ENCODE measurements around the gene WWC2.

Gene WWC2

GRCh38 chr4:183110244-183110643 lies 11.2 kb downstream of the WWC2 start:
- TF ChIP-seq CEBPB (IDR thresholded peaks at IDR 0.05) (no peak), REST (IDR thresholded peaks at IDR 0.05; ENCODE audit: low read depth) (no peak), RAD21 (IDR thresholded peaks at IDR 0.05; ENCODE audit: low read depth) (no peak), EP300 (IDR thresholded peaks at IDR 0.05; ENCODE audit: borderline replicate concordance) (no peak)

- TF ChIP-seq EGR1 (IDR thresholded peaks at IDR 0.05), result no peak
- TF ChIP-seq CREB1 (IDR thresholded peaks at IDR 0.05; ENCODE audit: low read depth), result no peak
- TF ChIP-seq ZBTB7A (IDR thresholded peaks at IDR 0.05; ENCODE audit: low read depth), result no peak
- no peak for TF ChIP-seq TEAD4 (IDR thresholded peaks at IDR 0.05)
- no peak for TF ChIP-seq TCF12 (IDR thresholded peaks at IDR 0.05; ENCODE audit: low read depth)
- TF ChIP-seq, protein P1, sequence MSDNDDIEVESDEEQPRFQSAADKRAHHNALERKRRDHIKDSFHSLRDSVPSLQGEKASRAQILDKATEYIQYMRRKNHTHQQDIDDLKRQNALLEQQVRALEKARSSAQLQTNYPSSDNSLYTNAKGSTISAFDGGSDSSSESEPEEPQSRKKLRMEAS (IDR thresholded peaks at IDR 0.05), result no peak
- TF ChIP-seq EP300 (IDR thresholded peaks at IDR 0.05; ENCODE audit: borderline replicate concordance), result no peak
- no peak for TF ChIP-seq REST (IDR thresholded peaks at IDR 0.05; ENCODE audit: low read depth)
- TF ChIP-seq TAF1 (IDR thresholded peaks at IDR 0.05; ENCODE audit: low read depth), result no peak
- no peak for TF ChIP-seq FOXM1 (IDR thresholded peaks at IDR 0.05; ENCODE audit: borderline replicate concordance, low read depth)
- no peak for TF ChIP-seq USF1 (IDR thresholded peaks at IDR 0.05)
- no peak for TF ChIP-seq CEBPB (IDR thresholded peaks at IDR 0.05)
- TF ChIP-seq RAD21 (IDR thresholded peaks at IDR 0.05; ENCODE audit: low read depth), result no peak
- no peak for TF ChIP-seq NFIC (IDR thresholded peaks at IDR 0.05)
- no peak for TF ChIP-seq YY1 (IDR thresholded peaks at IDR 0.05; ENCODE audit: low read depth)
These were observed 12.4 kb downstream of the WWC2 start for GRCh38 chr4:183111452-183111885.

GRCh38 chr4:183118141-183118540 lies 19.1 kb downstream of the WWC2 start:
- TF ChIP-seq TAF1 (IDR thresholded peaks at IDR 0.05; ENCODE audit: low read depth), result no peak
- no peak for TF ChIP-seq RAD21 (IDR thresholded peaks at IDR 0.05; ENCODE audit: low read depth)
- no peak for TF ChIP-seq TCF12 (IDR thresholded peaks at IDR 0.05; ENCODE audit: low read depth)
- no peak for TF ChIP-seq USF1 (IDR thresholded peaks at IDR 0.05)

- no peak for TF ChIP-seq TAF1 (IDR thresholded peaks at IDR 0.05; ENCODE audit: low read depth)
- 0 out of 2 replicates have a peak, but pooled peaks have one; percentile 49 for TF ChIP-seq TCF12 (IDR thresholded peaks at IDR 0.05; ENCODE audit: low read depth)
- TF ChIP-seq ZBTB7A (IDR thresholded peaks at IDR 0.05; ENCODE audit: low read depth), result no peak
- no peak for TF ChIP-seq YY1 (IDR thresholded peaks at IDR 0.05; ENCODE audit: low read depth)
- TF ChIP-seq USF1 (IDR thresholded peaks at IDR 0.05), result no peak
- TF ChIP-seq, protein P1 (IDR thresholded peaks at IDR 0.05), result 0 out of 2 replicates have a peak, but pooled peaks have one; percentile 29
- TF ChIP-seq RAD21 (IDR thresholded peaks at IDR 0.05; ENCODE audit: low read depth), result peak; percentile 17; the same call in 1 of the 2 replicates
- peak; percentile 60; the same call in 1 of the 2 replicates for TF ChIP-seq EP300 (IDR thresholded peaks at IDR 0.05; ENCODE audit: borderline replicate concordance)
- no peak for TF ChIP-seq CREB1 (IDR thresholded peaks at IDR 0.05; ENCODE audit: low read depth)
- peak; percentile 69 for TF ChIP-seq NFIC (IDR thresholded peaks at IDR 0.05)
- peak; percentile 59; the same call in 1 of the 2 replicates for TF ChIP-seq FOXM1 (IDR thresholded peaks at IDR 0.05; ENCODE audit: borderline replicate concordance, low read depth)
- TF ChIP-seq EGR1 (IDR thresholded peaks at IDR 0.05), result no peak
- TF ChIP-seq TEAD4 (IDR thresholded peaks at IDR 0.05), result peak; percentile 89
- TF ChIP-seq REST (IDR thresholded peaks at IDR 0.05; ENCODE audit: low read depth), result no peak
- no peak for TF ChIP-seq CEBPB (IDR thresholded peaks at IDR 0.05)
These were observed 19.5 kb downstream of the WWC2 start for GRCh38 chr4:183118585-183118984.

All from Ishikawa (cell line).